Heart left ventricle (tissue), 16 donors: ENCODE results near the gene ST6GALNAC4. TPM values are rescaled to one million over a fixed set of nuclear protein-coding genes. Genes with fewer than 3 reads are reported as not detected.

Experiments used
- ATAC-seq, 4 donors: fragments of 200-7000 bp; cut with Tn5 transposase; one replicate each; pipeline ENCODE4 v1.9.1; 2020 to 2022; ENCODE audit warnings: moderate library complexity in 4 of 4, mild to moderate bottlenecking in 3 of 4, moderate number of reproducible peaks in 1 of 4
- DNase-seq, 5 donors: peaks; one replicate each; pipeline ENCODE4 v3.0.0-alpha.2; 2020
- H3K27ac ChIP-seq, 12 donors: fragments of 200-600 bp; sonication (generic) in 4 of 12; one replicate each; pipeline versions ENCODE4 v1.5.0 to v1.8.0; 2016 to 2022; ENCODE audit warnings: mild to moderate bottlenecking in 2 of 12
- H3K27me3 ChIP-seq, 9 donors: fragments of 200-600 bp; sonication (generic) in 2 of 9; one replicate each; pipeline versions ENCODE4 v1.5.1 to v1.8.0; 2016 to 2022; ENCODE audit warnings: mild to moderate bottlenecking in 3 of 9
- H3K36me3 ChIP-seq, 9 donors: fragments of 200-600 bp; sonication (generic) in 2 of 9; one replicate each; pipeline versions ENCODE4 v1.5.0 to v1.8.0; 2018 to 2022; ENCODE audit warnings: mild to moderate bottlenecking in 2 of 9
- H3K4me1 ChIP-seq, 12 donors: fragments of 200-600 bp; sonication (generic) in 4 of 12; one replicate each; pipeline versions ENCODE4 v1.5.0 to v1.8.0; 2016 to 2022; ENCODE audit warnings: mild to moderate bottlenecking in 3 of 12
- H3K4me3 ChIP-seq, 12 donors: fragments of 200-600 bp; sonication (generic) in 4 of 12; one replicate each; pipeline versions ENCODE4 v1.5.0 to v1.8.0; 2017 to 2022; ENCODE audit warnings: mild to moderate bottlenecking in 9 of 12, moderate library complexity in 4 of 12
- H3K9me3 ChIP-seq, 12 donors: fragments of 200-600 bp; sonication (generic) in 4 of 12; one replicate each; pipeline versions ENCODE4 v1.5.0 to v1.8.0; 2016 to 2022; ENCODE audit warnings: mild to moderate bottlenecking in 1 of 12
- POLR2A ChIP-seq, 2 donors: fragments of 450-650 bp; IDR thresholded peaks; one replicate each; pipeline ENCODE4 v1.6.1; 2017; ENCODE audit warnings: antibody characterized with exemption in 2 of 2, mild to moderate bottlenecking in 2 of 2, moderate library complexity in 2 of 2
- WGBS, 4 donors: extraction: QIAGEN DNeasy Blood & Tissue Kit in 2 of 4; methylation state at CpG; one replicate each; pipeline versions ENCODE4 v1.1.5 to v1.1.7; 2013 to 2018; 5-methylcytosine and 5-hydroxymethylcytosine counted together
- intact Hi-C, 10 donors: fragments of 100-400 bp; cut with DNase I; formaldehyde crosslinking; loops; one replicate each; pipeline versions ENCODE4 v1.11.1 to v1.14.2; 2022
- polyA plus RNA-seq, 2 donors: library from polyadenylated mRNA; stranded (reverse); fragments of 200-250 nt; gene quantifications; one replicate each; pipeline ENCODE4 v1.2.3, GENCODE V29; 2013
- total RNA-seq, 9 donors: library from RNA; depleted of rRNA in 2 of 9; stranded (reverse); fragments of >200 nt in 2 of 9; fragmentation: NEBNext Ultra II Directional in 3 of 9; extraction: Animal tissue kit (Norgen Biotek cat#: 25700) in 3 of 9; gene quantifications; one replicate each; pipeline versions ENCODE4 v1.1.0 to v1.2.4, GENCODE V29; 2016 to 2023
- TF ChIP-seq, protein P1 (sequence below), 12 donors: fragments of 200-600 bp; sonication (generic) in 4 of 12; IDR thresholded peaks; one replicate each; pipeline versions ENCODE4 v1.5.0 to v1.8.0; 2018 to 2022; ENCODE audit warnings: antibody characterized with exemption in 12 of 12, mild to moderate bottlenecking in 5 of 12
- donor health status: ischemic (EF 13 %, LVEDD 7.1; RV severe dilation, severe dysfunction).
- donor health status: healthy with polysubstance abuse.
- donor health status: DM: no; HTN: yes; CAD: no.
- donor health status: DM: no; HTN: no; CAD: no.
- donor health status: ischemic (EF 25% LVEDD 6.9; RV normal size, moderate dysfunction).
- donor health status: ischemic (EF 25% LVEDD 5.7; RV mildly dilated, moderate dysfunction).
- donor health status: healthy.
- donor health status: DM: yes; HTN: yes; CAD: no.
- donor health status: ischemic (EF 35%, LVEDD 5.7; RV mildly dilated, moderate dysfunction).
- donor health status: nonischemic (EF 11% LVEDD 7.7; RV severe dilation, severe dysfunction).
- donor health status: DM: yes; HTN: yes; CAD: no.
- donor health status: PGD.
- donor health status: ischemic (EF 29% LVEDD 5.4; RV normal size, mild dysfunction).
- donor health status: nonischemic (EF 23%, LVEDD 6.1; RV moderate dilation, normal function).

ST6GALNAC4 gene
- total and polyA plus RNA-seq, 11 donors, result 17.0 to 72.0 (median 42.6) TPM

- 27 to 43% (median 37%) methylated on average over 10 to 13 of the region's 13 CpGs for WGBS, 4 donors
- no peaks in the 10 kb centered on the region for H3K9me3 ChIP-seq
- no peak overlapping the region for H3K4me3 ChIP-seq
- H3K27me3 ChIP-seq, result no peaks in the 10 kb centered on the region
- TF ChIP-seq, protein P1, sequence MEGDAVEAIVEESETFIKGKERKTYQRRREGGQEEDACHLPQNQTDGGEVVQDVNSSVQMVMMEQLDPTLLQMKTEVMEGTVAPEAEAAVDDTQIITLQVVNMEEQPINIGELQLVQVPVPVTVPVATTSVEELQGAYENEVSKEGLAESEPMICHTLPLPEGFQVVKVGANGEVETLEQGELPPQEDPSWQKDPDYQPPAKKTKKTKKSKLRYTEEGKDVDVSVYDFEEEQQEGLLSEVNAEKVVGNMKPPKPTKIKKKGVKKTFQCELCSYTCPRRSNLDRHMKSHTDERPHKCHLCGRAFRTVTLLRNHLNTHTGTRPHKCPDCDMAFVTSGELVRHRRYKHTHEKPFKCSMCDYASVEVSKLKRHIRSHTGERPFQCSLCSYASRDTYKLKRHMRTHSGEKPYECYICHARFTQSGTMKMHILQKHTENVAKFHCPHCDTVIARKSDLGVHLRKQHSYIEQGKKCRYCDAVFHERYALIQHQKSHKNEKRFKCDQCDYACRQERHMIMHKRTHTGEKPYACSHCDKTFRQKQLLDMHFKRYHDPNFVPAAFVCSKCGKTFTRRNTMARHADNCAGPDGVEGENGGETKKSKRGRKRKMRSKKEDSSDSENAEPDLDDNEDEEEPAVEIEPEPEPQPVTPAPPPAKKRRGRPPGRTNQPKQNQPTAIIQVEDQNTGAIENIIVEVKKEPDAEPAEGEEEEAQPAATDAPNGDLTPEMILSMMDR (IDR thresholded peaks at IDR 0.05), result peak; percentile 84 to 97 (median 88)
- TF ChIP-seq POLR2A (IDR thresholded peaks at IDR 0.05), result no peak
- peaks cover 0 to 42% (median 20%) of the 10 kb centered on the region in 12 donors for H3K4me1 ChIP-seq
- DNase-seq, result peak; percentile 83 to 92 (median 90)
- peaks cover 0 to 36% (median 18%) of the 10 kb centered on the region in 9 donors for H3K36me3 ChIP-seq
- peak overlapping the region in 1 of 12 donors; percentile 38 for H3K27ac ChIP-seq
- intact Hi-C loops, result loop anchor here (1.0 to 5.0 kb wide), 5 partner anchors 91 to 175 kb away; no protein-coding TSS in a partner anchor
- peak; percentile 70 to 85 (median 75) for ATAC-seq
Observed at GRCh38 chr9:127943731-127944144, 26.9 kb upstream of the ST6GALNAC4 start.

- Histone ChIP-seq H3K4me3 (no peak overlapping the region), H3K9me3 (no peaks in the 10 kb centered on the region), H3K27ac (peak overlapping the region in 1 of 12 donors; percentile 38), H3K36me3 (peaks cover 0 to 36% (median 18%) of the 10 kb centered on the region in 9 donors), H3K27me3 (no peaks in the 10 kb centered on the region), H3K4me1 (peaks cover 0 to 42% (median 24%) of the 10 kb centered on the region in 12 donors)
- 75 to 83% (median 78%) methylated on average over 8 to 14 of the region's 14 CpGs for WGBS, 4 donors
- TF ChIP-seq, protein P1 (IDR thresholded peaks at IDR 0.05), result peak in 2 of 12 donors; percentile 2 to 8
- no peak for TF ChIP-seq POLR2A (IDR thresholded peaks at IDR 0.05)
- ATAC-seq (no peak), DNase-seq (no peak)
- intact Hi-C loops, result loop anchor here (1.0 to 5.0 kb wide), 5 partner anchors 92 to 176 kb away; no protein-coding TSS in a partner anchor
Observed at GRCh38 chr9:127943011-127943662, 26.3 kb upstream of the ST6GALNAC4 start.

GRCh38 chr9:127942216-127943010, 25.6 kb upstream of the ST6GALNAC4 start:
- Histone ChIP-seq H3K27me3 (no peaks in the 10 kb centered on the region), H3K4me1 (peaks cover 0 to 38% (median 26%) of the 10 kb centered on the region in 12 donors), H3K27ac (no peak overlapping the region), H3K9me3 (no peaks in the 10 kb centered on the region), H3K4me3 (no peak overlapping the region), H3K36me3 (peaks cover 0 to 36% (median 18%) of the 10 kb centered on the region in 9 donors)
- intact Hi-C loops, result loop anchor here (1.0 to 5.0 kb wide), 5 partner anchors 92 to 176 kb away; no protein-coding TSS in a partner anchor
- TF ChIP-seq POLR2A (IDR thresholded peaks at IDR 0.05), result no peak
- TF ChIP-seq, protein P1 (IDR thresholded peaks at IDR 0.05), result peak; percentile 76 to 91 (median 86)
- DNase-seq, result peak; percentile 63 to 88 (median 75)
- ATAC-seq, result peak; percentile 11 to 58 (median 50)
- 59 to 65% (median 63%) methylated on average over 16 to 18 of the region's 18 CpGs for WGBS, 4 donors

DNA sequence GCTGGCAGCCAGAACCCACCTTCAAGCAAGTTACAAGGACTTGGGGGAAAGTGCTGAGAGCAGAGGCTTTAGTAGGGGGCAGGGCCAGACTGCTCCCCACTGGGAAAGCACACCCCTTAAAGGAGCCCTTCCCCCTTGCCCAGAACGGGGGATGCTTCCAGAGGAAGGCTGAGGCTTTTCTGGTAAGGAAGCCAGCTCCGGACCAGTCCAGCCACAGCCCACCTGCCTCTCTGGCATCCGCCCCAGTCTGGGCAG, 25.0 kb upstream of the ST6GALNAC4 start:
- WGBS, 4 donors, result 53 to 67% (median 59%) methylated on average over 3 of the region's 3 CpGs
- ATAC-seq (no peak), DNase-seq (peak in 1 of 5 donors; percentile 20)
- Histone ChIP-seq H3K9me3 (no peaks in the 10 kb centered on the region), H3K4me1 (peaks cover 2 to 41% (median 29%) of the 10 kb centered on the region in 12 donors), H3K36me3 (peaks cover 0 to 36% (median 18%) of the 10 kb centered on the region in 9 donors), H3K27me3 (no peaks in the 10 kb centered on the region), H3K4me3 (no peak overlapping the region), H3K27ac (no peak overlapping the region)
- intact Hi-C loops, result loop anchor here (2.0 to 5.0 kb wide), 4 partner anchors 93 to 177 kb away; no protein-coding TSS in a partner anchor
- no peak for TF ChIP-seq POLR2A (IDR thresholded peaks at IDR 0.05)
- TF ChIP-seq, protein P1 (IDR thresholded peaks at IDR 0.05), result no peak
